ENCODE results near the gene CNTN1. TPM values are rescaled to one million over a fixed set of nuclear protein-coding genes. Genes with fewer than 3 reads are reported as not detected.

CNTN1 gene
- total RNA-seq, 2 donors from 2014 or later, result 1.3 to 3.1 TPM

- no peaks in the 10 kb centered on the region for H3K4me1 ChIP-seq
- no peak for TF ChIP-seq CTCF (IDR thresholded peaks at IDR 0.05)
- no peak for TF ChIP-seq POLR2A (IDR thresholded peaks at IDR 0.05)
These were observed 23.8 kb downstream of the CNTN1 start for GRCh38 chr12:40716037-40716436.

GRCh38 chr12:40717576-40717975, 25.3 kb downstream of the CNTN1 start:
- Histone ChIP-seq H3K27me3 (no peaks in the 10 kb centered on the region), H3K4me3 (no peak overlapping the region), H3K4me1 (no peaks in the 10 kb centered on the region), H3K36me3 (replicated peaks in 1 of 2; ENCODE audit: insufficient read depth in 1 of 2, low read depth in 2 of 2) (no peaks in the 10 kb centered on the region), H3K9me3 (no peaks in the 10 kb centered on the region), H3K27ac (no peak overlapping the region)
- DNase-seq, result no peak
- no peak for TF ChIP-seq CTCF (IDR thresholded peaks at IDR 0.05)
- no peak for TF ChIP-seq POLR2A (IDR thresholded peaks at IDR 0.05)
- ATAC-seq, result no peak
- intact Hi-C loops (cut with DNase I), result no loop called here
- WGBS, 2 donors, result 82 to 96% methylated on average over 1 of the region's 1 CpG

More at GRCh38 chr12:40716037-40716436, 23.8 kb downstream of the CNTN1 start:
- no peaks in the 10 kb centered on the region for H3K27me3 ChIP-seq
- no peaks in the 10 kb centered on the region for H3K36me3 ChIP-seq (replicated peaks in 1 of 2; ENCODE audit: insufficient read depth in 1 of 2, low read depth in 2 of 2)
- H3K27ac ChIP-seq, result no peak overlapping the region
- DNase-seq (no peak), ATAC-seq (no peak)
- intact Hi-C loops (cut with DNase I), result no loop called here
- H3K4me3 ChIP-seq, result no peak overlapping the region
- H3K9me3 ChIP-seq, result no peaks in the 10 kb centered on the region

- Histone ChIP-seq H3K27me3 (no peaks in the 10 kb centered on the region), H3K4me3 (no peak overlapping the region), H3K4me1 (no peaks in the 10 kb centered on the region), H3K9me3 (no peaks in the 10 kb centered on the region), H3K27ac (no peak overlapping the region), H3K36me3 (replicated peaks in 1 of 2; ENCODE audit: insufficient read depth in 1 of 2, low read depth in 2 of 2) (no peaks in the 10 kb centered on the region)
- TF ChIP-seq POLR2A (IDR thresholded peaks at IDR 0.05) (no peak), CTCF (IDR thresholded peaks at IDR 0.05) (no peak)
- ATAC-seq, result no peak
- DNase-seq, result no peak
- 52 to 56% methylated on average over 2 of the region's 2 CpGs for WGBS, 2 donors
- intact Hi-C loops (cut with DNase I), result no loop called here
These were observed 26.7 kb downstream of the CNTN1 start for GRCh38 chr12:40718878-40719372.

- Histone ChIP-seq H3K27ac (no peak overlapping the region), H3K4me1 (no peaks in the 10 kb centered on the region), H3K9me3 (no peaks in the 10 kb centered on the region), H3K36me3 (replicated peaks in 1 of 2; ENCODE audit: insufficient read depth in 1 of 2, low read depth in 2 of 2) (no peaks in the 10 kb centered on the region), H3K27me3 (no peaks in the 10 kb centered on the region), H3K4me3 (no peak overlapping the region)
- no peak for ATAC-seq
- DNase-seq, result no peak
- TF ChIP-seq POLR2A (IDR thresholded peaks at IDR 0.05) (no peak), CTCF (IDR thresholded peaks at IDR 0.05) (no peak)
- WGBS, 2 donors, result 82 to 89% methylated on average over 6 of the region's 6 CpGs
- intact Hi-C loops (cut with DNase I), result no loop called here
These were observed 30.8 kb downstream of the CNTN1 start for GRCh38 chr12:40723001-40723400.

- no peak for ATAC-seq
- Histone ChIP-seq H3K27me3 (no peaks in the 10 kb centered on the region), H3K4me3 (no peak overlapping the region), H3K36me3 (replicated peaks in 1 of 2; ENCODE audit: insufficient read depth in 1 of 2, low read depth in 2 of 2) (no peaks in the 10 kb centered on the region), H3K4me1 (no peaks in the 10 kb centered on the region), H3K9me3 (no peaks in the 10 kb centered on the region), H3K27ac (no peak overlapping the region)
- 70 to 94% methylated on average over 1 of the region's 1 CpG for WGBS, 2 donors
- no peak for DNase-seq
- intact Hi-C loops (cut with DNase I), result no loop called here
- no peak for TF ChIP-seq CTCF (IDR thresholded peaks at IDR 0.05)
- no peak for TF ChIP-seq POLR2A (IDR thresholded peaks at IDR 0.05)
These were observed 34.1 kb downstream of the CNTN1 start for GRCh38 chr12:40726366-40726765.
